ENCODE measurements around the gene GPC1. TPM values are rescaled to one million over a fixed set of nuclear protein-coding genes. Genes with fewer than 3 reads are reported as not detected.

GPC1 gene
- polyA plus RNA-seq, 1 of the 3 experiments (the other 2 are of a cell fraction), result 65.5 TPM

DNA sequence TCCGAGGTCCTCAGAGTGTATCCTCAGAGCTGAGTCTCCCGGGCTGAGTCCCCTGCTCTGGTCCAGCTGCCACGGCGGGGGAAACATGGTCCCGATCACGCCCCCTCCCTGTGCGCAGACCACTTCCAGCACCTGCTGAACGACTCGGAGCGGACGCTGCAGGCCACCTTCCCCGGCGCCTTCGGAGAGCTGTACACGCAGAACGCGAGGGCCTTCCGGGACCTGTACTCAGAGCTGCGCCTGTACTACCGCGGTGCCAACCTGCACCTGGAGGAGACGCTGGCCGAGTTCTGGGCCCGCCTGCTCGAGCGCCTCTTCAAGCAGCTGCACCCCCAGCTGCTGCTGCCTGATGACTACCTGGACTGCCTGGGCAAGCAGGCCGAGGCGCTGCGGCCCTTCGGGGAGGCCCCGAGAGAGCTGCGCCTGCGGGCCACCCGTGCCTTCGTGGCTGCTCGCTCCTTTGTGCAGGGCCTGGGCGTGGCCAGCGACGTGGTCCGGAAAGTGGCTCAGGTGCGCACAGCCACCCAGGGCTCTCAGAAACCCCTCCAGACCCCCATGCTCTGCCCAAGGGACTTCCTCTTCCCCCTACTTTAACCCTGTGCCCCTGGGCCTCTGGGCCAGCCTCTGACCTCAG is 26.7 kb downstream of the GPC1 start:
- no peak overlapping the region for H3K9ac ChIP-seq
- H3K4me2 ChIP-seq, result no peak overlapping the region
- DNase-seq, result no peak
- H3K27ac ChIP-seq (ENCODE audit: low read depth in 2 of 2, low read length in 1 of 2), result no peak overlapping the region
- no peaks in the 10 kb centered on the region for H3K79me2 ChIP-seq (ENCODE audit: insufficient read depth)
- TF ChIP-seq FOSL2 (IDR thresholded peaks at IDR 0.05; ENCODE audit: borderline replicate concordance, low read depth) (no peak), SIN3A (IDR thresholded peaks at IDR 0.05; ENCODE audit: borderline replicate concordance, low read depth, low read length) (no peak), POLR2AphosphoS5 (IDR thresholded peaks at IDR 0.05; ENCODE audit: low read depth, low read length) (no peak), ZBTB33 (IDR thresholded peaks at IDR 0.05; ENCODE audit: borderline replicate concordance, low read depth) (no peak), ELF1 (IDR thresholded peaks at IDR 0.05) (no peak), RFX5 (IDR thresholded peaks at IDR 0.05; ENCODE audit: low read length) (no peak), NFIC (IDR thresholded peaks at IDR 0.05; ENCODE audit: borderline replicate concordance) (no peak), GATA2 (CRISPR knock-in tag; IDR thresholded peaks at IDR 0.05) (no peak), RXRA (IDR thresholded peaks at IDR 0.05; ENCODE audit: borderline replicate concordance, low read depth) (no peak), FOXM1 (IDR thresholded peaks at IDR 0.05; ENCODE audit: low read depth) (no peak), CTCF (IDR thresholded peaks at IDR 0.05) (no peak), EZH2phosphoT487 (IDR thresholded peaks at IDR 0.05; ENCODE audit: borderline replicate concordance, low read depth) (no peak), NRF1 (IDR thresholded peaks at IDR 0.05; ENCODE audit: low read depth, low read length) (no peak), JUND (IDR thresholded peaks at IDR 0.05) (no peak), RCOR1 (IDR thresholded peaks at IDR 0.05; ENCODE audit: low read length) (no peak)
- TF ChIP-seq, protein P1, sequence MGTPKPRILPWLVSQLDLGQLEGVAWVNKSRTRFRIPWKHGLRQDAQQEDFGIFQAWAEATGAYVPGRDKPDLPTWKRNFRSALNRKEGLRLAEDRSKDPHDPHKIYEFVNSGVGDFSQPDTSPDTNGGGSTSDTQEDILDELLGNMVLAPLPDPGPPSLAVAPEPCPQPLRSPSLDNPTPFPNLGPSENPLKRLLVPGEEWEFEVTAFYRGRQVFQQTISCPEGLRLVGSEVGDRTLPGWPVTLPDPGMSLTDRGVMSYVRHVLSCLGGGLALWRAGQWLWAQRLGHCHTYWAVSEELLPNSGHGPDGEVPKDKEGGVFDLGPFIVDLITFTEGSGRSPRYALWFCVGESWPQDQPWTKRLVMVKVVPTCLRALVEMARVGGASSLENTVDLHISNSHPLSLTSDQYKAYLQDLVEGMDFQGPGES (IDR thresholded peaks at IDR 0.05; ENCODE audit: low read depth, low read length), result no peak
- TF ChIP-seq, protein P2, sequence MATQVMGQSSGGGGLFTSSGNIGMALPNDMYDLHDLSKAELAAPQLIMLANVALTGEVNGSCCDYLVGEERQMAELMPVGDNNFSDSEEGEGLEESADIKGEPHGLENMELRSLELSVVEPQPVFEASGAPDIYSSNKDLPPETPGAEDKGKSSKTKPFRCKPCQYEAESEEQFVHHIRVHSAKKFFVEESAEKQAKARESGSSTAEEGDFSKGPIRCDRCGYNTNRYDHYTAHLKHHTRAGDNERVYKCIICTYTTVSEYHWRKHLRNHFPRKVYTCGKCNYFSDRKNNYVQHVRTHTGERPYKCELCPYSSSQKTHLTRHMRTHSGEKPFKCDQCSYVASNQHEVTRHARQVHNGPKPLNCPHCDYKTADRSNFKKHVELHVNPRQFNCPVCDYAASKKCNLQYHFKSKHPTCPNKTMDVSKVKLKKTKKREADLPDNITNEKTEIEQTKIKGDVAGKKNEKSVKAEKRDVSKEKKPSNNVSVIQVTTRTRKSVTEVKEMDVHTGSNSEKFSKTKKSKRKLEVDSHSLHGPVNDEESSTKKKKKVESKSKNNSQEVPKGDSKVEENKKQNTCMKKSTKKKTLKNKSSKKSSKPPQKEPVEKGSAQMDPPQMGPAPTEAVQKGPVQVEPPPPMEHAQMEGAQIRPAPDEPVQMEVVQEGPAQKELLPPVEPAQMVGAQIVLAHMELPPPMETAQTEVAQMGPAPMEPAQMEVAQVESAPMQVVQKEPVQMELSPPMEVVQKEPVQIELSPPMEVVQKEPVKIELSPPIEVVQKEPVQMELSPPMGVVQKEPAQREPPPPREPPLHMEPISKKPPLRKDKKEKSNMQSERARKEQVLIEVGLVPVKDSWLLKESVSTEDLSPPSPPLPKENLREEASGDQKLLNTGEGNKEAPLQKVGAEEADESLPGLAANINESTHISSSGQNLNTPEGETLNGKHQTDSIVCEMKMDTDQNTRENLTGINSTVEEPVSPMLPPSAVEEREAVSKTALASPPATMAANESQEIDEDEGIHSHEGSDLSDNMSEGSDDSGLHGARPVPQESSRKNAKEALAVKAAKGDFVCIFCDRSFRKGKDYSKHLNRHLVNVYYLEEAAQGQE (IDR thresholded peaks at IDR 0.05; ENCODE audit: low read depth, low read length), result no peak
- WGBS (ENCODE audit: low lambda C conversion rate), result 96% methylated on average over 24 of the region's 41 CpGs
- ChIA-PET CTCF (no interaction called here), POLR2A (no interaction called here)
- H4K20me1 ChIP-seq (ENCODE audit: insufficient read depth), result peaks cover 19% of the 10 kb centered on the region
- H3K27me3 ChIP-seq (ENCODE audit: insufficient read depth), result no peaks in the 10 kb centered on the region
- no peaks in the 10 kb centered on the region for H3K9me2 ChIP-seq
- H3K4me3 ChIP-seq (ENCODE audit: low read depth in 2 of 2, low read length in 1 of 2), result no peak overlapping the region
- peaks cover 0 to 34% of the 10 kb centered on the region in 2 experiments for H3K36me3 ChIP-seq (replicated peaks in 1 of 2; ENCODE audit: control insufficient read depth in 1 of 2, insufficient read depth in 2 of 2, low read length in 1 of 2)
- no peaks in the 10 kb centered on the region for H3F3A ChIP-seq (replicated peaks; ENCODE audit: insufficient read depth)
- H3K9me3 ChIP-seq, result no peaks in the 10 kb centered on the region
- H3K4me1 ChIP-seq (ENCODE audit: control insufficient read depth in 1 of 2, insufficient read depth in 2 of 2, low read depth in 1 of 2, low read length in 1 of 2), result peaks cover 0 to 4% of the 10 kb centered on the region in 2 experiments; a peak in 1 of 4 replicates
- no peak overlapping the region for H2AFZ ChIP-seq (ENCODE audit: low read depth)

Measured in SK-N-SH (cell line).